Gastrocnemius medialis (tissue), 4 donors: ENCODE measurements around the gene SEMA3C.

Experiments used
- POLR2A ChIP-seq, 2 donors: fragments of 450-650 bp; IDR thresholded peaks; one replicate each; pipeline ENCODE4 v1.6.1; 2017; ENCODE audit warnings: antibody characterized with exemption in 2 of 2, mild to moderate bottlenecking in 2 of 2, moderate library complexity in 2 of 2
- TF ChIP-seq, protein P1 (sequence below), 5 experiments: fragments of 450-650 bp in 3 of 5; fragments of 200-600 bp in 2 of 5; sonication (generic) in 2 of 5; IDR thresholded peaks in 4 of 5; conservative IDR thresholded peaks in 1 of 5; 1 replicate in 4 of 5; 2 replicates in 1 of 5; pipeline ENCODE4 v1.5.1; 2016 to 2019; ENCODE audit warnings: antibody characterized with exemption in 5 of 5, mild to moderate bottlenecking in 3 of 5, moderate library complexity in 3 of 5

DNA sequence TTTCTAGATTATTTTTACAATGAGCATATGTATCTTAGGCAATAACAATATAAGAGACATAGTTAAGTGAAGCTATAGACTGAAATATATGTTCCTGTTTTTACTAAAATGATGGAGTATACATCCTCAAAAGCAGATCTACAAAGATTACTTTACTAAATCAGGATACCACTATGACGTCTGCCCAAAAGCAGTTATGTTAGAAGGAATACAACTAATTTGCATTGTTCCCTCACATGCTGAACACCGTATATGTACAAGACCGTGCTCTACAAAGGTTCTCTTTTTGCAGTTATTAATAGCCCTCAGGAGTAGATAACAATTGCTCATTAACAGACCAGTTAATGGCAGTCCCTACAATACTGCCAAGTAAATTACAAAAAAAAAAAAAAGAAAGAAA, 143.0 kb downstream of the SEMA3C start:
- TF ChIP-seq, protein P1, sequence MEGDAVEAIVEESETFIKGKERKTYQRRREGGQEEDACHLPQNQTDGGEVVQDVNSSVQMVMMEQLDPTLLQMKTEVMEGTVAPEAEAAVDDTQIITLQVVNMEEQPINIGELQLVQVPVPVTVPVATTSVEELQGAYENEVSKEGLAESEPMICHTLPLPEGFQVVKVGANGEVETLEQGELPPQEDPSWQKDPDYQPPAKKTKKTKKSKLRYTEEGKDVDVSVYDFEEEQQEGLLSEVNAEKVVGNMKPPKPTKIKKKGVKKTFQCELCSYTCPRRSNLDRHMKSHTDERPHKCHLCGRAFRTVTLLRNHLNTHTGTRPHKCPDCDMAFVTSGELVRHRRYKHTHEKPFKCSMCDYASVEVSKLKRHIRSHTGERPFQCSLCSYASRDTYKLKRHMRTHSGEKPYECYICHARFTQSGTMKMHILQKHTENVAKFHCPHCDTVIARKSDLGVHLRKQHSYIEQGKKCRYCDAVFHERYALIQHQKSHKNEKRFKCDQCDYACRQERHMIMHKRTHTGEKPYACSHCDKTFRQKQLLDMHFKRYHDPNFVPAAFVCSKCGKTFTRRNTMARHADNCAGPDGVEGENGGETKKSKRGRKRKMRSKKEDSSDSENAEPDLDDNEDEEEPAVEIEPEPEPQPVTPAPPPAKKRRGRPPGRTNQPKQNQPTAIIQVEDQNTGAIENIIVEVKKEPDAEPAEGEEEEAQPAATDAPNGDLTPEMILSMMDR (IDR thresholded peaks at IDR 0.05 in 4 of 5, conservative IDR thresholded peaks at IDR 0.05 in 1 of 5), result no peak
- TF ChIP-seq POLR2A (IDR thresholded peaks at IDR 0.05), result no peak
